Ramos (cell line): ENCODE data around the gene ATP13A5.

Experiments used
- in situ Hi-C: fragments of 300-500 bp; cut with MboI; formaldehyde crosslinking; loops from one replicate; pipeline ENCODE4 v1.14.3; 2022; ENCODE audit warnings: low sequenced_read_pairs; ENCODE audit not compliant: unreplicated experiment

Gene ATP13A5

DNA sequence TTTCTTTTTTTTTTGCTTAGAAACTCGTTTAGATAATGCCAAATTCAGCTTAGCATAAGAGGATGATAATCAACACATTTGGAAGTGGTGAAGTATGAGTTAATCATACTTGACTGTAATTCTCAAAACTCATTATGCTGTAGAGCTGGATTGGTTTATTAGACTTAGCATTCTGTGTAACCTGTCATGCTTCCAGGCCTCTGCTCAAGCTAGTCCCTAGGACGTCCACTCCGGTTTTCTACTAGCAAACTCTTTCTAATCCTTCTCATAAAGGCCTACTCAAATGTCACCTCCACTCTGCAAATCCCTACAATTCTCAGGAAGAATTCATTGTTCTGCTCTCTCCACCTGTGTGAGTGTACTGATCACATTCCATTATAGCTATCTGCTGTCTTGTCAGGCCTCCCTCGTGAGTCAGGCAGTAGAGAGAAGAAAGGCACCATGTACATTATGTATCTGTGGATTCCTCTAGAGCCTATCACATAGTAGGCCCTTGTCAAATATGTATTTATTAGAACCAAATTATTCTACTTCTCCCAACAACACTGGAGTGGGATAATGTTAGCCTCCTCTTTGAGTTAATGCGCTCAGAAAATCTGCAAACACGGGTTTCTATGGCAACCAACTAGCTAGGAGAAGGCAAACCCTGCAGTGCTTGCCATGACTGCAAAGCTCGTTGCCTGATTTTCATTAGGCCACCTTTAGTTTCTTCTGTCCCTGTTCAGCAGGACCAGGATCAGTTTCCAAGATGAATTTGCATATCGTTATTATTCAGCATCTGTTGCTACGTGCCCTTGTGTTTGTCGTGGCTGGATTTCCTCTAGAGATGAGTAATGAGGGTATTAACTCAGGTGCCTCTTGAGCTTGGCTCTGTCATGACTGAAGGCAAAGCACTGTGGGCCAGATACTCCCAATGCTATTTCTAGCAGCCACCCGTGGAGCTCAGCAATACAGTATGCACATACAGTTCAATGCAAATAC lies 30.7 kb downstream of the ATP13A5 start:
- in situ Hi-C loops, result no loop called here

GRCh38 chr3:193346259-193346658 lies 32.3 kb downstream of the ATP13A5 start:
- in situ Hi-C loops, result no loop called here

DNA sequence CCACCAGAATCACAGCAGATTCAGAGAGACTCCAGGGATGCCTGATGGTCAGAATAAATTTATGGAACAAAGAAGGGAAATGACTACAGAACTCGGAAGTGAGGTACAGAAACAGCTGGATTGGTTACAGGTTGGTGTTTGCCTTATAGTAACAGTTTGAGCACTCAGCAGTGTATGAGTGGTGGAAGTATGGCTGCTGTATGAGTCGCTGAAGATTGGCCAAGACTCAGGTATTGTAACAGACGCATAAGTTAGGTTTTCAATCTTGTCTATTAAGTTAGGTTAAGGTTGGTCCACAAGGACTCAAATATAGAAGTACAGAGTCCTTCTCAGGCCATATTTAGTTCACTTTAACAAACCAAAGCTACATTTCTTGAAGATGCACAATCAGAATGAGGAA lies 33.1 kb downstream of the ATP13A5 start:
- in situ Hi-C loops, result no loop called here

- in situ Hi-C loops, result no loop called here
These were observed 34.1 kb downstream of the ATP13A5 start for GRCh38 chr3:193344486-193344885.

DNA sequence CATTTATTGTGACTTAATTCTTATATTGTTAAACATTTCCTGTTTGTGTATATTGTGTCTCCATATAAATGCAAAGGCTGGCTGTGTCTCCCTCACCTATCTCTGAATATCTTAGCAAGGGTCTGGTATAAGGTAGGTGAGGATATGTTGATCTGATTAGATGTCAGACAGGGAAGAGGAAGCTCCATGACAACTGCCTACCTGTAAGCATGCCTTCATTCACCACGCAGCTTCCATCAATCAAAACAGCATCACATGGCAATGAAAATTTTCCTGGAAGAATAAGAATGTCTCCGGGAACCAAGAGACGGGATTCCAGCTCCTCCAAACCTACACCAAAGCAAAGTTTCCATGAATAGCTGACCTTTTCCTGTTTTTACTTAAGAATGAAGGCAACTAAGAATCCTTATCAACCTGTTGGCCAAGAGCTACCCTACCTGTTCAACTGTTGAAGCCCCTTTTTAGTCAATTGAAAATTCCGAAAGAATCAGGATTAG lies 34.8 kb downstream of the ATP13A5 start:
- in situ Hi-C loops, result no loop called here

DNA sequence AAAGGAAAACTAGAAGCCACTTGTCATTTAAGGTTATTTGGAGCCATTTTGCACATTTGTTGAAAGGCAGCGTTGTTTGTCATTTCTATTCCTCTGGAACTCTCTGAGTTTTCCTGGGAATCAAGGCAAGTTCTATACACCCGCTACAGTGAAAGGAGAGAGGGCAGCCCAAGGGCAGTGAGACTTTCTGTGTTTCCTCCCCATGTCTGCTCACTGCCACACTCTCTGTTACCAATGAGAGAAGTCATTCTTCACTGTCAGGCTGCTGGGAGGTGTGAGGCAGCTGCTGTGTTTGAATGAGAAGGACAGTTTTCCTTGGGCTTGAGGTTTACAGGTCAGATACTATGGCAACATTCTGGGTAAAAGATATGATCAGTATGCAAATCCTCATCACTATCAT lies 36.0 kb downstream of the ATP13A5 start:
- in situ Hi-C loops, result no loop called here

- in situ Hi-C loops, result no loop called here
These were observed 43.5 kb downstream of the ATP13A5 start for GRCh38 chr3:193335031-193335430.

DNA sequence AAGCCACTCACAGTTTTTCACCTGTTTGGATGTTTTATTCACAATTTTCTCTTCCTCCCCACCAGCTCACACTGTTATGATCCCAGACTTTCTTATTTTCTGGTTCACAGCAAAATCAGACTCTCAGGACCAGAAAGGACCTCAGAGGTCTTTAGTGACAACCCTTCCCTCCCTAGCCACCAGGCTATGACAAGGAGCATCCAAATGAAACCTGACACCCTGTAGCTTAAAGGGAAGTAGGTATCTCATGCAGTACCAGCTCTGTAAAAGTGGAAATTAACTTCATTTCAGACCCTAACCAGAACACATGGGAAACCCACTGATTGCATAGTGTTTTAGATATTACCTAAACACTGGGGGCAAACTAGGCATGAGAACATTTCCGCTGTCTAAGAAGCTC lies 45.3 kb downstream of the ATP13A5 start:
- in situ Hi-C loops, result no loop called here

GRCh38 chr3:193330555-193331204 lies 47.9 kb downstream of the ATP13A5 start:
- in situ Hi-C loops, result no loop called here

DNA sequence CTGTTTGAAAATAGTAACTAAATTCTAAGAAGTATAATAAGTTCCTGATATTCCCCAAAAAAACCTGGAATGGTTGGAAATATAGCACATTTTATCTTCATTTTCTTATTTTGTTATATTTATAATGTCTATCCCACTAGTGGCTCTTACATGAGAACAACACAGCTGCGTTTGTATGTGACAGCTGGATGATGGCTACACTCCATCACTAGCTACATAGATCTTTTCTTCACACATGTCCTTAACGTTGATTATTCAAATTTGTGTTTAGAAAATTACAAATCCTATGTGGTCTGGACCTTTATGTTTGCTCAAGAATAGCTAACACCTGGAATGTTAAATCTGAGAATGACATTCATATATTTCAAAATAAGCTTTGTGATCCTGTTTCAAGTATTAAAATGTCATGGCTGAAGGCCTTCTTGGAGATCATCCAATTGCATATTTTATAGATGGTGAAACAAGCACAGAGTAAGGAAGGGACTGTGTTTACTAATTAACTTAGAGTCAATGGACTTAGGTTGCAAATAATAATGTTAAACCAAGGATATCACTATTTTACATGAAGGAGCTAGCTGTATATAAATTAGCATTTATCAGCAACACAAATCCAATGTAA lies 60.8 kb downstream of the ATP13A5 start:
- in situ Hi-C loops, result no loop called here

DNA sequence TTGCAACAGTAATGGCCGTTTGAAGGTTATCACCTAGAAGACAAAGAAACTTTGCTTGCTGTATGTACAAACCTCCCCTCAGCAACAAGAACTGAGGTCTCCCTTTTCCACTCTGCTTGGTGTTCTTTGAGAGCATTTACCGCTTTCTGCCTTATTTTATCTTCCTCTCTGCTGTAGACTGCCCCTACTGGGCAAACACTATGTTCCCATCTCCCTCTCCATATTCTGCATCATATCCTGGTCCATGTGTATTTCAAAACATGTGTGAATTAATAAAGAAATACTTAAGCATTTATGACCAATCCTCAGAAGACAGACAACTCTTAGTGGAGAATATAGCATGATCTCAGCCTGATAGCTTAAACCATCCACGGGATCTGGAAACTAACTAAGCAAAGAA lies 64.4 kb downstream of the ATP13A5 start:
- in situ Hi-C loops, result no loop called here

GRCh38 chr3:193313061-193313958 lies 65.2 kb downstream of the ATP13A5 start:
- in situ Hi-C loops, result no loop called here

DNA sequence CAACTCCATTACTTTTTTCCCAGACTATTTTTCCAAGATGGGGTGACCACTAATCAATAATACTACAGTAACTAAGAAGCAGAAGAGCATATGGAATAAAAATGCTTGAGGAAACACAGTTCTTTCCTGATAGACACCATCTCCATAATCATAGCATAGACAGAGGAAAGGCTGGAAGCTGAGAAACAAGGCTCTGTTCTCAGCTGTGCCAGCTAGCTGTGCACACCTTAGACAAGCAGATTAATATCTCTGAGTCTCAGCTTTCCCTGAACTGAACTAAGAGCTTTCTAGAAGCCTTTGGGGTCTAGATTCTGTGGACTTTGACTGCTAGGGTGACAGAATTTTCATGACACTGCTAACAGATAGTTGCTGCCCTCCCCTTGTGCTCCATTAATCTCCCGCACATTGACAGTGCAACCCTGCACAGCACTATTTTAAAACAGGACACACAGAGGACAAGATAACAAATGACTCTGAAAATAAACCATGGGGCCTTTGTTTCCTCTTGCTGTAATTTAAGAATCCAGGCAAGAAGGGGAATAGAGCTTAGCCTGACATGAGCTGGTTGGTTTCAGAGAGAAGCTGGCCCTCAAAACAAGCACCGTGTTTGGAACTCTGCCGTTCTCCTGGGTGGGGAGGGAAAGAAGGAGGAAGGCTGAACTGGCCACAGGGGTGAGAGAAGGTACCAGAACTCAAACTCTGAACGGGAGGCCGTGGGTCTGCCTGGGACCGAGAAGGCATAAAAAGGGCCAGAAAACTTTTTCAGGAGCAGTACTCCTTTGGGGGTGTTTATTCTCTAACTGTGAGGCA lies 67.4 kb downstream of the ATP13A5 start:
- in situ Hi-C loops, result no loop called here

DNA sequence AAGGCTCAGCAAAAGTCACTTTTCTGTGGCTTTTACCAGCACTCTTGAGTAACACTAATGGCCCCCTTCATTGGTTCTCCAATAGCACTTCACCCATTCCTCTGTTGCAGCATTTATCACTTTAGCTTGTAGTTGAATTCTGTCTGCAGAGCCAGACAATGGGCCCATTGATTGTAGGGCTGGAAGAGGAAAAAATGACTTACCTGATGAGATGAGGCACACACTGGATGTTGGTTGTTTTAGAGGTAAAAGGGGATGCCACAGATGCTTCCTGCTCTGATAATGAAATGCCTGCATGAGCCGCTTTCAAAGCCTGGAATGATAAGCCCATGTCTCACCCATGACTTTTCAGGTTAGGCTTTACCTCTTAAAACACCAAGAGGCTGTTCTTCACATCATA lies 73.2 kb downstream of the ATP13A5 start:
- in situ Hi-C loops, result no loop called here

- in situ Hi-C loops, result no loop called here
These were observed 77.1 kb downstream of the ATP13A5 start for GRCh38 chr3:193301433-193301832.

DNA sequence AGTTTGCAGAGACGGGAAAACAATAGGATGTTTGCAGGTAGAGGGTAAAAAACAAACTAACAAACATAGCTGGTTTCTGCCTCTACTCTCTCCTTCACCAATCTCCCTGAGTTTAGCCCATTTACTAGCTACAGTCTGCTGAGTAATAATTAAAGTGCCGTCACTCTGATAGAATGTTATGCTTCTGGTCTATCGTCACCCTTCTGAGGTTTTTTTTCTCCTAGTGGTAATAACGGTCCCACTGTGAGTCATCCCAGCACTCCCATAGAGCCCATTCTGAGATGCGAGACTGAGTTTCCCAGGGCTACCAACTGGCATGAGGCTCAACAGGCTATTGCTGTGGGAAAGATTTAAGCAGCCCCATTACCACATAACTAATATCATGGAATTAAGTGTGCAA lies 81.1 kb downstream of the ATP13A5 start:
- in situ Hi-C loops, result no loop called here

- in situ Hi-C loops, result no loop called here
These were observed 82.6 kb downstream of the ATP13A5 start for GRCh38 chr3:193295985-193296384.

DNA sequence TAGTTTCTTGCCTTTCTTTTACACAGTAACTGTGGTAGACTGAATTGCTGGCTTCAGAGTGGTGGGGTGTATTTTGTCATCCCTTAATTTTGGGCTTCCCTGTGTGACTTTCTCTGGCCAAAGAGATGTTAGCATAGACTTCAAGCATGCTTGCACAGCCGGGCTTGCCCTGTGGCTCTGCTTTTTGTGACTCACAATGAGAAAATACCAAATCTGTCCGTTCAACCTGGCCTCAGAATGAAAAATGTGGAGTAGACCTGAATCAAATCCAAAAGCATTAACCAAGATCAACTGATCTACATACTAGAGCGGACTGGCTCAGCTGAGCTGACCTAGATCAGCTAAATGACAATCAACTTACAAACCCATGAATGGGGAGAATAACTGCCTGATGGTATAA lies 86.2 kb downstream of the ATP13A5 start:
- in situ Hi-C loops, result no loop called here
